Heart left ventricle (tissue), 16 donors: ENCODE measurements around the gene MAGOHB. TPM values are rescaled to one million over a fixed set of nuclear protein-coding genes. Genes with fewer than 3 reads are reported as not detected.

Experiments used
- ATAC-seq, 4 donors: fragments of 200-7000 bp; cut with Tn5 transposase; one replicate each; pipeline ENCODE4 v1.9.1; 2020 to 2022; ENCODE audit warnings: moderate library complexity in 4 of 4, mild to moderate bottlenecking in 3 of 4, moderate number of reproducible peaks in 1 of 4
- DNase-seq, 5 donors: peaks; one replicate each; pipeline ENCODE4 v3.0.0-alpha.2; 2020
- H3K27ac ChIP-seq, 12 donors: fragments of 200-600 bp; sonication (generic) in 4 of 12; one replicate each; pipeline versions ENCODE4 v1.5.0 to v1.8.0; 2016 to 2022; ENCODE audit warnings: mild to moderate bottlenecking in 2 of 12
- H3K27me3 ChIP-seq, 9 donors: fragments of 200-600 bp; sonication (generic) in 2 of 9; one replicate each; pipeline versions ENCODE4 v1.5.1 to v1.8.0; 2016 to 2022; ENCODE audit warnings: mild to moderate bottlenecking in 3 of 9
- H3K36me3 ChIP-seq, 9 donors: fragments of 200-600 bp; sonication (generic) in 2 of 9; one replicate each; pipeline versions ENCODE4 v1.5.0 to v1.8.0; 2018 to 2022; ENCODE audit warnings: mild to moderate bottlenecking in 2 of 9
- H3K4me1 ChIP-seq, 12 donors: fragments of 200-600 bp; sonication (generic) in 4 of 12; one replicate each; pipeline versions ENCODE4 v1.5.0 to v1.8.0; 2016 to 2022; ENCODE audit warnings: mild to moderate bottlenecking in 3 of 12
- H3K4me3 ChIP-seq, 12 donors: fragments of 200-600 bp; sonication (generic) in 4 of 12; one replicate each; pipeline versions ENCODE4 v1.5.0 to v1.8.0; 2017 to 2022; ENCODE audit warnings: mild to moderate bottlenecking in 9 of 12, moderate library complexity in 4 of 12
- H3K9me3 ChIP-seq, 12 donors: fragments of 200-600 bp; sonication (generic) in 4 of 12; one replicate each; pipeline versions ENCODE4 v1.5.0 to v1.8.0; 2016 to 2022; ENCODE audit warnings: mild to moderate bottlenecking in 1 of 12
- POLR2A ChIP-seq, 2 donors: fragments of 450-650 bp; IDR thresholded peaks; one replicate each; pipeline ENCODE4 v1.6.1; 2017; ENCODE audit warnings: antibody characterized with exemption in 2 of 2, mild to moderate bottlenecking in 2 of 2, moderate library complexity in 2 of 2
- WGBS, 4 donors: extraction: QIAGEN DNeasy Blood & Tissue Kit in 2 of 4; methylation state at CpG; one replicate each; pipeline versions ENCODE4 v1.1.5 to v1.1.7; 2013 to 2018; 5-methylcytosine and 5-hydroxymethylcytosine counted together
- intact Hi-C, 10 donors: fragments of 100-400 bp; cut with DNase I; formaldehyde crosslinking; loops; one replicate each; pipeline versions ENCODE4 v1.11.1 to v1.14.2; 2022
- polyA plus RNA-seq, 2 donors: library from polyadenylated mRNA; stranded (reverse); fragments of 200-250 nt; gene quantifications; one replicate each; pipeline ENCODE4 v1.2.3, GENCODE V29; 2013
- total RNA-seq, 9 donors: library from RNA; depleted of rRNA in 2 of 9; stranded (reverse); fragments of >200 nt in 2 of 9; fragmentation: NEBNext Ultra II Directional in 3 of 9; extraction: Animal tissue kit (Norgen Biotek cat#: 25700) in 3 of 9; gene quantifications; one replicate each; pipeline versions ENCODE4 v1.1.0 to v1.2.4, GENCODE V29; 2016 to 2023
- TF ChIP-seq, protein P1 (sequence below), 12 donors: fragments of 200-600 bp; sonication (generic) in 4 of 12; IDR thresholded peaks; one replicate each; pipeline versions ENCODE4 v1.5.0 to v1.8.0; 2018 to 2022; ENCODE audit warnings: antibody characterized with exemption in 12 of 12, mild to moderate bottlenecking in 5 of 12
- donor health status: ischemic (EF 13 %, LVEDD 7.1; RV severe dilation, severe dysfunction).
- donor health status: healthy with polysubstance abuse.
- donor health status: DM: no; HTN: yes; CAD: no.
- donor health status: DM: no; HTN: no; CAD: no.
- donor health status: ischemic (EF 25% LVEDD 6.9; RV normal size, moderate dysfunction).
- donor health status: ischemic (EF 25% LVEDD 5.7; RV mildly dilated, moderate dysfunction).
- donor health status: healthy.
- donor health status: DM: yes; HTN: yes; CAD: no.
- donor health status: ischemic (EF 35%, LVEDD 5.7; RV mildly dilated, moderate dysfunction).
- donor health status: nonischemic (EF 11% LVEDD 7.7; RV severe dilation, severe dysfunction).
- donor health status: DM: yes; HTN: yes; CAD: no.
- donor health status: PGD.
- donor health status: ischemic (EF 29% LVEDD 5.4; RV normal size, mild dysfunction).
- donor health status: nonischemic (EF 23%, LVEDD 6.1; RV moderate dilation, normal function).

Gene MAGOHB
- total and polyA plus RNA-seq, 11 donors, result 1.8 to 18.1 (median 12.7) TPM

DNA sequence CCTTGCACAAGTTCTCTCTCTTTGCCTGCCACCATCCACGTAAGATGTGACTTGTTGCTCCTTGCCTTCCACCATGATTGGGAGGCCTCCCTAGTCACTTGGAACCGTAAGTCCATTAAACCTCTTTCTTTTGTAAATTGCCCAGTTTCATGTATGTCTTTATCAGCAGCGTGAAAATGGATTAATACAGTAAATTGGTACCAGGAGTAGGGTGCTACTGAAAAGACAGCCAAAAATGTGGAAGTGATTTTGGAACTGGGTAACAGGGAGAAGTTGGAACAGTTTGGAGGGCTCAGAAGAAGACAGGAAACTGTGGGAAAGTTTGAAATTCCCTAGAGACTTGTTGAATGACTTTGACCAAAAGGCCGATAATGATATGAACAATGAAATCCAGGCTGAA lies 32.5 kb upstream of the MAGOHB start:
- peaks cover 0 to 27% (median 14%) of the 10 kb centered on the region in 12 donors for H3K9me3 ChIP-seq
- no peaks in the 10 kb centered on the region for H3K27me3 ChIP-seq
- TF ChIP-seq, protein P1, sequence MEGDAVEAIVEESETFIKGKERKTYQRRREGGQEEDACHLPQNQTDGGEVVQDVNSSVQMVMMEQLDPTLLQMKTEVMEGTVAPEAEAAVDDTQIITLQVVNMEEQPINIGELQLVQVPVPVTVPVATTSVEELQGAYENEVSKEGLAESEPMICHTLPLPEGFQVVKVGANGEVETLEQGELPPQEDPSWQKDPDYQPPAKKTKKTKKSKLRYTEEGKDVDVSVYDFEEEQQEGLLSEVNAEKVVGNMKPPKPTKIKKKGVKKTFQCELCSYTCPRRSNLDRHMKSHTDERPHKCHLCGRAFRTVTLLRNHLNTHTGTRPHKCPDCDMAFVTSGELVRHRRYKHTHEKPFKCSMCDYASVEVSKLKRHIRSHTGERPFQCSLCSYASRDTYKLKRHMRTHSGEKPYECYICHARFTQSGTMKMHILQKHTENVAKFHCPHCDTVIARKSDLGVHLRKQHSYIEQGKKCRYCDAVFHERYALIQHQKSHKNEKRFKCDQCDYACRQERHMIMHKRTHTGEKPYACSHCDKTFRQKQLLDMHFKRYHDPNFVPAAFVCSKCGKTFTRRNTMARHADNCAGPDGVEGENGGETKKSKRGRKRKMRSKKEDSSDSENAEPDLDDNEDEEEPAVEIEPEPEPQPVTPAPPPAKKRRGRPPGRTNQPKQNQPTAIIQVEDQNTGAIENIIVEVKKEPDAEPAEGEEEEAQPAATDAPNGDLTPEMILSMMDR (IDR thresholded peaks at IDR 0.05), result no peak
- no peak for TF ChIP-seq POLR2A (IDR thresholded peaks at IDR 0.05)
- no peak for ATAC-seq
- H3K36me3 ChIP-seq, result no peaks in the 10 kb centered on the region
- intact Hi-C loops, result no loop called here
- DNase-seq, result no peak
- H3K4me1 ChIP-seq, result no peaks in the 10 kb centered on the region
- no peak overlapping the region for H3K27ac ChIP-seq
- H3K4me3 ChIP-seq, result no peak overlapping the region
- WGBS, 4 donors, result 43 to 52% (median 46%) methylated on average over 4 of the region's 4 CpGs

DNA sequence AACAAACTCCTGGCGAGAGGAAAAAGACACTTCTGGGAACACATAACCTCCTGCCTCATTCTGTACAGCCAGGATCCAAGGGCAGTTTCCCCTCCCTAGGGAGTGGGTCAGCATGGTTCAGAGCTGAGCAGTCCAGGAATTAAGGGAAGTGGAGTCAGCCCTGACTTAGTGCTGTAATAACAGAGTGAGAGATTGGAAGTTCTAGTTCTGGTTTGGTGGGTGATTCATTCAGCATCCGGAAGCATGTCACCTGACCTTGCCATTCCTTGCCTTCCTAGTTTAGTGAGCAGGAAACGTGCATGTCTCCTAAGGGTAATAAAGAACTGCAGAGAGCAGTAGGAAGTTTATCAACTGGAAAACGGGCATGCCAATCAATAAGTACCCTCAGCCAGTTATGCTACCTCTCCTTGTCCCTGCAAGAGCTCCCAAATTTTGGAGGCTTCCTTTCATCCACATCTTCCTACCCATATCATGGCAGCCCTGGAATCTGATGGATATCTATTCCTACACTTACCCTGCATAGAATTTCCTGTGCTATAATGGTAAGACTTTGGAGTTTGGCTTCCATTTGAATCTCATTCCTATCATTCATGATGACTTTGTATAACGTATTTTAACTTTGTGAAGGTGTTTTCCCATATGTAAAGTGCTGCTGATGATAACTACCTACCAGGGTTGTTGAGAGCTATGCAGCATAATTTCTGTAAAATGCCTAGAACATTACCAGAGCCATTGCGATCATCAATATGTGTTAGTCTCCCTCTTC lies 28.5 kb upstream of the MAGOHB start:
- Histone ChIP-seq H3K27ac (no peak overlapping the region), H3K4me3 (no peak overlapping the region), H3K9me3 (peaks cover 0 to 25% (median 13%) of the 10 kb centered on the region in 12 donors), H3K27me3 (peaks cover 0 to 7% (median 0%) of the 10 kb centered on the region in 9 donors), H3K36me3 (no peaks in the 10 kb centered on the region), H3K4me1 (no peaks in the 10 kb centered on the region)
- 50 to 66% (median 62%) methylated on average over 6 of the region's 6 CpGs for WGBS, 4 donors
- TF ChIP-seq, protein P1 (IDR thresholded peaks at IDR 0.05), result no peak
- no peak for TF ChIP-seq POLR2A (IDR thresholded peaks at IDR 0.05)
- ATAC-seq (peak in 2 of 4 donors; percentile 65 to 78), DNase-seq (no peak)
- intact Hi-C loops, result no loop called here

- DNase-seq (no peak), ATAC-seq (no peak)
- H3K27ac ChIP-seq, result no peak overlapping the region
- no peaks in the 10 kb centered on the region for H3K9me3 ChIP-seq
- WGBS, 4 donors, result 81 to 96% (median 90%) methylated on average over 1 of the region's 1 CpG
- H3K4me1 ChIP-seq, result no peaks in the 10 kb centered on the region
- intact Hi-C loops, result no loop called here
- H3K4me3 ChIP-seq, result no peak overlapping the region
- no peak for TF ChIP-seq POLR2A (IDR thresholded peaks at IDR 0.05)
- H3K27me3 ChIP-seq, result peaks cover 0 to 7% (median 0%) of the 10 kb centered on the region in 9 donors
- no peaks in the 10 kb centered on the region for H3K36me3 ChIP-seq
These were observed 25.3 kb upstream of the MAGOHB start for GRCh38 chr12:10638728-10639127.

DNA sequence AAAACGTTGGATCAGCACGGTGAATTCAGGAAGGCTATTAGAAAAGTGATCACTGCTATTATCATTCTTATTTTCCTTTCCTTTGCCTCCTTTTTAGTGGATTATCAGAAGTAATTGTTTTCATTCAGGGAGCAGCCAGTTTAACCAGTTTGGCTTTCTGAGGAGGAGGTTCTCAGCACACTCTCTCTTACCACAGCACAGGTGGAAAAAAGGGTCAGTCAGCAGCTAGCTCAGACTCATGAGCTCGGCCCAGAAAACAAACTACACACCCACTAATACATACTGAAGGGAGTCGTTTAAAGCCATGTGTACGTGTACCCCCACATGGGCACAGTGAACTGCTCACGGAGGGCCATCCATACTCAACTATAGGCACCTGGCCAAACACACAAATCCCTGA lies 23.2 kb upstream of the MAGOHB start:
- no peaks in the 10 kb centered on the region for H3K36me3 ChIP-seq
- H3K27ac ChIP-seq, result no peak overlapping the region
- TF ChIP-seq, protein P1 (IDR thresholded peaks at IDR 0.05), result no peak
- TF ChIP-seq POLR2A (IDR thresholded peaks at IDR 0.05), result no peak
- ATAC-seq, result no peak
- peaks cover 0 to 7% (median 0%) of the 10 kb centered on the region in 9 donors for H3K27me3 ChIP-seq
- no peak overlapping the region for H3K4me3 ChIP-seq
- intact Hi-C loops, result no loop called here
- DNase-seq, result no peak
- no peaks in the 10 kb centered on the region for H3K9me3 ChIP-seq
- H3K4me1 ChIP-seq, result no peaks in the 10 kb centered on the region
- WGBS, 4 donors, result 59 to 65% (median 62%) methylated on average over 6 of the region's 6 CpGs
